H1 (cell line): Measurements from ENCODE around the gene LOC128125822.

Experiments used
- CREB1 ChIP-seq: IDR thresholded peaks from 2 replicates; pipeline ENCODE4 v1.6.1; 2012; ENCODE audit warnings: inconsistent platforms
- PHF8 ChIP-seq: fragments of 200-600 bp; sonication (generic); conservative IDR thresholded peaks from 2 replicates; pipeline ENCODE4 v1.7.1; 2012; ENCODE audit warnings: low read depth, mild to moderate bottlenecking, inconsistent platforms, low read length, moderate library complexity
- RBBP5 ChIP-seq: IDR thresholded peaks from 2 replicates; pipeline ENCODE4 v1.7.1; 2012; ENCODE audit warnings: low read depth, mild to moderate bottlenecking, inconsistent platforms, low read length, moderate library complexity, borderline replicate concordance
- SIX5 ChIP-seq: IDR thresholded peaks from 2 replicates; pipeline ENCODE4 v1.6.1; 2011; ENCODE audit warnings: mild to moderate bottlenecking, low read depth, low read length
- SP1 ChIP-seq: IDR thresholded peaks from 2 replicates; pipeline ENCODE4 v1.6.1; 2011; ENCODE audit warnings: low read depth, low read length
- TEAD4 ChIP-seq: IDR thresholded peaks from 2 replicates; pipeline ENCODE4 v1.6.1; 2012; ENCODE audit warnings: low read depth, low read length, inconsistent platforms, mixed read lengths
- TF ChIP-seq, protein P1 (sequence below): fragments of 300-600 bp; sonication (generic); IDR thresholded peaks from 2 replicates; pipeline ENCODE4 v1.7.1; 2012; ENCODE audit warnings: low read length, moderate library complexity, mild to moderate bottlenecking, inconsistent platforms; ENCODE audit not compliant: insufficient replicate concordance

Gene LOC128125822

DNA sequence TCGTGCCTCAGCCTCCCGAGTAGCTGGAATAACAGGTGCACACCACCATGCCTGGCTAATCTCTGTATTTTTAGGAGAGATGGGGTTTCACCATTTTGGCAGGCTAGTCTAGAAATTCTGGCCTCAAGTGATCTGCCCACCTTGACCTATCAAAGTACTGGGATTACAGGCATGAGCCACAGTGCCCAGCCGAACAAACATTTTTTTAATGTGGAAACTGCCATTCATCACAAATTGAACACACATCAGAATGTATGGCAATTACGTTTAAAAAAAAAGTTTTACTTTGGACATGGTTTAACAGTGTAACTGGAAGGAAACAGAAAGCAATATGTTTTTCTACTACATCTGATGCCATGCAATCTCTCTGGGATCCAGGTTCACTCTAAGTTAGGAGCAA lies 38.3 kb upstream of the LOC128125822 start (continued):
- TF ChIP-seq, protein P1, sequence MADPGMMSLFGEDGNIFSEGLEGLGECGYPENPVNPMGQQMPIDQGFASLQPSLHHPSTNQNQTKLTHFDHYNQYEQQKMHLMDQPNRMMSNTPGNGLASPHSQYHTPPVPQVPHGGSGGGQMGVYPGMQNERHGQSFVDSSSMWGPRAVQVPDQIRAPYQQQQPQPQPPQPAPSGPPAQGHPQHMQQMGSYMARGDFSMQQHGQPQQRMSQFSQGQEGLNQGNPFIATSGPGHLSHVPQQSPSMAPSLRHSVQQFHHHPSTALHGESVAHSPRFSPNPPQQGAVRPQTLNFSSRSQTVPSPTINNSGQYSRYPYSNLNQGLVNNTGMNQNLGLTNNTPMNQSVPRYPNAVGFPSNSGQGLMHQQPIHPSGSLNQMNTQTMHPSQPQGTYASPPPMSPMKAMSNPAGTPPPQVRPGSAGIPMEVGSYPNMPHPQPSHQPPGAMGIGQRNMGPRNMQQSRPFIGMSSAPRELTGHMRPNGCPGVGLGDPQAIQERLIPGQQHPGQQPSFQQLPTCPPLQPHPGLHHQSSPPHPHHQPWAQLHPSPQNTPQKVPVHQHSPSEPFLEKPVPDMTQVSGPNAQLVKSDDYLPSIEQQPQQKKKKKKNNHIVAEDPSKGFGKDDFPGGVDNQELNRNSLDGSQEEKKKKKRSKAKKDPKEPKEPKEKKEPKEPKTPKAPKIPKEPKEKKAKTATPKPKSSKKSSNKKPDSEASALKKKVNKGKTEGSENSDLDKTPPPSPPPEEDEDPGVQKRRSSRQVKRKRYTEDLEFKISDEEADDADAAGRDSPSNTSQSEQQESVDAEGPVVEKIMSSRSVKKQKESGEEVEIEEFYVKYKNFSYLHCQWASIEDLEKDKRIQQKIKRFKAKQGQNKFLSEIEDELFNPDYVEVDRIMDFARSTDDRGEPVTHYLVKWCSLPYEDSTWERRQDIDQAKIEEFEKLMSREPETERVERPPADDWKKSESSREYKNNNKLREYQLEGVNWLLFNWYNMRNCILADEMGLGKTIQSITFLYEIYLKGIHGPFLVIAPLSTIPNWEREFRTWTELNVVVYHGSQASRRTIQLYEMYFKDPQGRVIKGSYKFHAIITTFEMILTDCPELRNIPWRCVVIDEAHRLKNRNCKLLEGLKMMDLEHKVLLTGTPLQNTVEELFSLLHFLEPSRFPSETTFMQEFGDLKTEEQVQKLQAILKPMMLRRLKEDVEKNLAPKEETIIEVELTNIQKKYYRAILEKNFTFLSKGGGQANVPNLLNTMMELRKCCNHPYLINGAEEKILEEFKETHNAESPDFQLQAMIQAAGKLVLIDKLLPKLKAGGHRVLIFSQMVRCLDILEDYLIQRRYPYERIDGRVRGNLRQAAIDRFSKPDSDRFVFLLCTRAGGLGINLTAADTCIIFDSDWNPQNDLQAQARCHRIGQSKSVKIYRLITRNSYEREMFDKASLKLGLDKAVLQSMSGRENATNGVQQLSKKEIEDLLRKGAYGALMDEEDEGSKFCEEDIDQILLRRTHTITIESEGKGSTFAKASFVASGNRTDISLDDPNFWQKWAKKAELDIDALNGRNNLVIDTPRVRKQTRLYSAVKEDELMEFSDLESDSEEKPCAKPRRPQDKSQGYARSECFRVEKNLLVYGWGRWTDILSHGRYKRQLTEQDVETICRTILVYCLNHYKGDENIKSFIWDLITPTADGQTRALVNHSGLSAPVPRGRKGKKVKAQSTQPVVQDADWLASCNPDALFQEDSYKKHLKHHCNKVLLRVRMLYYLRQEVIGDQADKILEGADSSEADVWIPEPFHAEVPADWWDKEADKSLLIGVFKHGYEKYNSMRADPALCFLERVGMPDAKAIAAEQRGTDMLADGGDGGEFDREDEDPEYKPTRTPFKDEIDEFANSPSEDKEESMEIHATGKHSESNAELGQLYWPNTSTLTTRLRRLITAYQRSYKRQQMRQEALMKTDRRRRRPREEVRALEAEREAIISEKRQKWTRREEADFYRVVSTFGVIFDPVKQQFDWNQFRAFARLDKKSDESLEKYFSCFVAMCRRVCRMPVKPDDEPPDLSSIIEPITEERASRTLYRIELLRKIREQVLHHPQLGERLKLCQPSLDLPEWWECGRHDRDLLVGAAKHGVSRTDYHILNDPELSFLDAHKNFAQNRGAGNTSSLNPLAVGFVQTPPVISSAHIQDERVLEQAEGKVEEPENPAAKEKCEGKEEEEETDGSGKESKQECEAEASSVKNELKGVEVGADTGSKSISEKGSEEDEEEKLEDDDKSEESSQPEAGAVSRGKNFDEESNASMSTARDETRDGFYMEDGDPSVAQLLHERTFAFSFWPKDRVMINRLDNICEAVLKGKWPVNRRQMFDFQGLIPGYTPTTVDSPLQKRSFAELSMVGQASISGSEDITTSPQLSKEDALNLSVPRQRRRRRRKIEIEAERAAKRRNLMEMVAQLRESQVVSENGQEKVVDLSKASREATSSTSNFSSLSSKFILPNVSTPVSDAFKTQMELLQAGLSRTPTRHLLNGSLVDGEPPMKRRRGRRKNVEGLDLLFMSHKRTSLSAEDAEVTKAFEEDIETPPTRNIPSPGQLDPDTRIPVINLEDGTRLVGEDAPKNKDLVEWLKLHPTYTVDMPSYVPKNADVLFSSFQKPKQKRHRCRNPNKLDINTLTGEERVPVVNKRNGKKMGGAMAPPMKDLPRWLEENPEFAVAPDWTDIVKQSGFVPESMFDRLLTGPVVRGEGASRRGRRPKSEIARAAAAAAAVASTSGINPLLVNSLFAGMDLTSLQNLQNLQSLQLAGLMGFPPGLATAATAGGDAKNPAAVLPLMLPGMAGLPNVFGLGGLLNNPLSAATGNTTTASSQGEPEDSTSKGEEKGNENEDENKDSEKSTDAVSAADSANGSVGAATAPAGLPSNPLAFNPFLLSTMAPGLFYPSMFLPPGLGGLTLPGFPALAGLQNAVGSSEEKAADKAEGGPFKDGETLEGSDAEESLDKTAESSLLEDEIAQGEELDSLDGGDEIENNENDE, result no peak
- TF ChIP-seq TEAD4, result no peak
- TF ChIP-seq RBBP5, result no peak
- no peak for TF ChIP-seq PHF8
- TF ChIP-seq SIX5, result no peak
- TF ChIP-seq CREB1, result no peak
- TF ChIP-seq SP1, result no peak
